ENCODE data around the gene GMEB2. TPM values are rescaled to one million over a fixed set of nuclear protein-coding genes. Genes with fewer than 3 reads are reported as not detected.

Gene GMEB2
- total RNA-seq, 1 experiment from 2014 or later: 21.5 TPM

- H3K9me3 Mint-ChIP-seq (ENCODE audit: unreplicated experiment): no peaks in the 10 kb centered on the region
- no peak overlapping the region for H3K4me3 ChIP-seq (ENCODE audit: low read depth, low read length)
- peaks cover 1% of the 10 kb centered on the region; the same call in 1 of the 2 replicates for H3K36me3 ChIP-seq (ENCODE audit: control insufficient read depth, insufficient read depth, low read length)
- intact Hi-C loops (cut with micrococcal nuclease; ENCODE audit: unreplicated experiment): no loop called here
- no peak overlapping the region for H3K27ac Mint-ChIP-seq (ENCODE audit: unreplicated experiment)
- CTCF ChIA-PET: interaction anchor here (1.2 kb wide), 1 partner anchor 13 kb away, joined by 3 read pairs; no protein-coding TSS in a partner anchor
- no peaks in the 10 kb centered on the region for H3K4me1 Mint-ChIP-seq (ENCODE audit: low read depth, unreplicated experiment)
- no peak for DNase-seq
- POLR2A ChIA-PET: no interaction called here
- BruUV-seq (replicated peaks): no TSS peak
- no peak for TF ChIP-seq CTCF (IDR thresholded peaks at IDR 0.05; ENCODE audit: insufficient read depth in 1 of 2, low read depth in 1 of 2, low read length in 1 of 2, severe bottlenecking in 1 of 2, unreplicated experiment in 1 of 2)
- H3K36me3 Mint-ChIP-seq (ENCODE audit: insufficient read depth, unreplicated experiment): peaks cover 13% of the 10 kb centered on the region
- H3K4me3 Mint-ChIP-seq (ENCODE audit: unreplicated experiment): no peak overlapping the region
- H3K4me1 ChIP-seq: no peaks in the 10 kb centered on the region
- H3K27me3 ChIP-seq (replicated peaks; ENCODE audit: control insufficient read depth, insufficient read depth, low read length): no peaks in the 10 kb centered on the region
- no peaks in the 10 kb centered on the region for H3K9me3 ChIP-seq
- H3K27me3 Mint-ChIP-seq (ENCODE audit: insufficient read depth, unreplicated experiment): no peaks in the 10 kb centered on the region
These were observed 37.4 kb downstream of the GMEB2 start for GRCh38 chr20:63589261-63590217.

GRCh38 chr20:63588641-63589041 is 38.3 kb downstream of the GMEB2 start:
- Histone ChIP-seq H3K36me3 (ENCODE audit: control insufficient read depth, insufficient read depth, low read length) (peaks cover 1% of the 10 kb centered on the region; the same call in 1 of the 2 replicates), H3K4me3 (ENCODE audit: low read depth, low read length) (no peak overlapping the region), H3K4me1 (no peaks in the 10 kb centered on the region), H3K27me3 (replicated peaks; ENCODE audit: control insufficient read depth, insufficient read depth, low read length) (no peaks in the 10 kb centered on the region), H3K9me3 (no peaks in the 10 kb centered on the region)
- BruUV-seq (replicated peaks): no TSS peak
- intact Hi-C loops (cut with micrococcal nuclease; ENCODE audit: unreplicated experiment): no loop called here
- H3K4me1 Mint-ChIP-seq (ENCODE audit: low read depth, unreplicated experiment): no peaks in the 10 kb centered on the region
- TF ChIP-seq CTCF (IDR thresholded peaks at IDR 0.05; ENCODE audit: insufficient read depth in 1 of 2, low read depth in 1 of 2, low read length in 1 of 2, severe bottlenecking in 1 of 2, unreplicated experiment in 1 of 2): no peak
- no peak overlapping the region for H3K4me3 Mint-ChIP-seq (ENCODE audit: unreplicated experiment)
- H3K36me3 Mint-ChIP-seq (ENCODE audit: insufficient read depth, unreplicated experiment): peaks cover 13% of the 10 kb centered on the region
- POLR2A ChIA-PET: interaction anchor here (0.8 kb wide), 1 partner anchor 276 kb away, joined by 3 read pairs; the partner anchor contains the start of gene TPD52L2
- H3K9me3 Mint-ChIP-seq (ENCODE audit: unreplicated experiment): no peaks in the 10 kb centered on the region
- DNase-seq: peak in 1 of 2 experiments; percentile 48
- CTCF ChIA-PET: interaction anchor here (1.2 kb wide), 1 partner anchor 14 kb away, joined by 3 read pairs; no protein-coding TSS in a partner anchor
- H3K27me3 Mint-ChIP-seq (ENCODE audit: insufficient read depth, unreplicated experiment): no peaks in the 10 kb centered on the region
- no peak overlapping the region for H3K27ac Mint-ChIP-seq (ENCODE audit: unreplicated experiment)

- Mint-ChIP-seq H3K9me3 (ENCODE audit: unreplicated experiment) (no peaks in the 10 kb centered on the region), H3K4me3 (ENCODE audit: unreplicated experiment) (no peak overlapping the region), H3K27ac (ENCODE audit: unreplicated experiment) (no peak overlapping the region), H3K36me3 (ENCODE audit: insufficient read depth, unreplicated experiment) (peaks cover 8% of the 10 kb centered on the region), H3K4me1 (ENCODE audit: low read depth, unreplicated experiment) (no peaks in the 10 kb centered on the region), H3K27me3 (ENCODE audit: insufficient read depth, unreplicated experiment) (no peaks in the 10 kb centered on the region)
- CTCF ChIA-PET: no interaction called here
- TF ChIP-seq CTCF (IDR thresholded peaks at IDR 0.05; ENCODE audit: insufficient read depth in 1 of 2, low read depth in 1 of 2, low read length in 1 of 2, severe bottlenecking in 1 of 2, unreplicated experiment in 1 of 2): no peak
- intact Hi-C loops (cut with micrococcal nuclease; ENCODE audit: unreplicated experiment): no loop called here
- POLR2A ChIA-PET: interaction anchor here (0.8 kb wide), 1 partner anchor 277 kb away, joined by 3 read pairs; the partner anchor contains the start of gene TPD52L2
- no peaks in the 10 kb centered on the region for H3K9me3 ChIP-seq
- H3K27me3 ChIP-seq (replicated peaks; ENCODE audit: control insufficient read depth, insufficient read depth, low read length): no peaks in the 10 kb centered on the region
- no TSS peak for BruUV-seq (replicated peaks)
- no peak for DNase-seq
- H3K4me3 ChIP-seq (ENCODE audit: low read depth, low read length): no peak overlapping the region
- H3K4me1 ChIP-seq: no peaks in the 10 kb centered on the region
- peaks cover 1% of the 10 kb centered on the region; the same call in 1 of the 2 replicates for H3K36me3 ChIP-seq (ENCODE audit: control insufficient read depth, insufficient read depth, low read length)
These were observed 38.9 kb downstream of the GMEB2 start for GRCh38 chr20:63587776-63588591.

Data from Caco-2 (cell line).